Fibroblast of villous mesenchyme (primary cell): ENCODE results near the gene ZNF593. TPM values are rescaled to one million over a fixed set of nuclear protein-coding genes. Genes with fewer than 3 reads are reported as not detected.

ENCODE experiments used
- DNase-seq: peaks from one replicate; pipeline ENCODE4 v3.0.0-alpha.2; 2010; ENCODE audit warnings: low read depth
- H3K4me3 ChIP-seq: 2 replicates; pipeline ENCODE4 v1.5.1; 2011; ENCODE audit warnings: low read depth, mild to moderate bottlenecking, low read length
- total RNA-seq: library from RNA; depleted of rRNA; stranded (reverse); fragments of >200 nt; gene quantifications from 2 replicates; pipeline ENCODE4 v1.2.3, GENCODE V29; 2012
- TF ChIP-seq, protein P1 (sequence below): IDR thresholded peaks from 2 replicates; pipeline ENCODE4 v1.5.1; 2012; ENCODE audit warnings: low read depth, mild to moderate bottlenecking, low read length; ENCODE audit not compliant: insufficient read depth

Gene ZNF593
- total RNA-seq, 1 donor = 20.3 TPM

DNA sequence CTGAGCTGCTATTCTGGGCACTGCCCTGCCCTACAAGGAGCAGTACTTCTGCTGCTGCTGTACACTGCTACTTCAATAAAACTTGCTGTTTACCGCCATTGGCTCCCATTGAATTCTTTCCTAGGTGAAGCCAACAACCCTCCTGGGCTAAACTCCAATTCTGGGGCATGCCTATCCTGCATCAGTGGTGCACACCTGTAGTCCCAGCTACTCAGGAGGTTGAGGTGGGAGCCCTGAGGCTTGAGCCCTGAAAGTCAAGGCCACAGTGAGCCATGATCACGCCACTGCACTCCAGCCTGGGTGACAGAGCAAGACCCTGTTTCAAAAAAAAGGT is 36.9 kb upstream of the ZNF593 start:
- TF ChIP-seq, protein P1, sequence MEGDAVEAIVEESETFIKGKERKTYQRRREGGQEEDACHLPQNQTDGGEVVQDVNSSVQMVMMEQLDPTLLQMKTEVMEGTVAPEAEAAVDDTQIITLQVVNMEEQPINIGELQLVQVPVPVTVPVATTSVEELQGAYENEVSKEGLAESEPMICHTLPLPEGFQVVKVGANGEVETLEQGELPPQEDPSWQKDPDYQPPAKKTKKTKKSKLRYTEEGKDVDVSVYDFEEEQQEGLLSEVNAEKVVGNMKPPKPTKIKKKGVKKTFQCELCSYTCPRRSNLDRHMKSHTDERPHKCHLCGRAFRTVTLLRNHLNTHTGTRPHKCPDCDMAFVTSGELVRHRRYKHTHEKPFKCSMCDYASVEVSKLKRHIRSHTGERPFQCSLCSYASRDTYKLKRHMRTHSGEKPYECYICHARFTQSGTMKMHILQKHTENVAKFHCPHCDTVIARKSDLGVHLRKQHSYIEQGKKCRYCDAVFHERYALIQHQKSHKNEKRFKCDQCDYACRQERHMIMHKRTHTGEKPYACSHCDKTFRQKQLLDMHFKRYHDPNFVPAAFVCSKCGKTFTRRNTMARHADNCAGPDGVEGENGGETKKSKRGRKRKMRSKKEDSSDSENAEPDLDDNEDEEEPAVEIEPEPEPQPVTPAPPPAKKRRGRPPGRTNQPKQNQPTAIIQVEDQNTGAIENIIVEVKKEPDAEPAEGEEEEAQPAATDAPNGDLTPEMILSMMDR = no peak

DNA sequence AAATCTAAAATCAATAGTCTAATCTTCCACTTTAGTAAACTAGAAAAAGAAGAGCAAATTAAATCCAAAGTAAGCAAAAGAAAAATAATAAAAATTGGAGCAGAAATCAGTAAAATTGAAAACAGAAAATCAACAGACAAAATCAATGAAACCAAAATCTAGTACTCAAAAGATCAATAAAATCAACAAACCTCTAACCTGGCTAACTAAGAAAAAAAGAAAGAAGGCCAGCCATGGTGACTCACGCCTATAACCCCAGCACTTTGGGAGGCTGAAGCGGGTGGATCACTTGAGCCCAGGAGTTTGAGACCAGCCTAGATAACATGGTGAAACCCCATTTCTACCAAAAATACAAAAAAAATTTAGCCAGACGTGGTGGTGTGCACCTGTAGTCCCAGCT is 35.2 kb upstream of the ZNF593 start:
- DNase-seq = no peak
- TF ChIP-seq, protein P1 = no peak
- no peak overlapping the region for H3K4me3 ChIP-seq

More for the DNA sequence above, 36.9 kb upstream of the ZNF593 start:
- DNase-seq = no peak
- no peak overlapping the region for H3K4me3 ChIP-seq

DNA sequence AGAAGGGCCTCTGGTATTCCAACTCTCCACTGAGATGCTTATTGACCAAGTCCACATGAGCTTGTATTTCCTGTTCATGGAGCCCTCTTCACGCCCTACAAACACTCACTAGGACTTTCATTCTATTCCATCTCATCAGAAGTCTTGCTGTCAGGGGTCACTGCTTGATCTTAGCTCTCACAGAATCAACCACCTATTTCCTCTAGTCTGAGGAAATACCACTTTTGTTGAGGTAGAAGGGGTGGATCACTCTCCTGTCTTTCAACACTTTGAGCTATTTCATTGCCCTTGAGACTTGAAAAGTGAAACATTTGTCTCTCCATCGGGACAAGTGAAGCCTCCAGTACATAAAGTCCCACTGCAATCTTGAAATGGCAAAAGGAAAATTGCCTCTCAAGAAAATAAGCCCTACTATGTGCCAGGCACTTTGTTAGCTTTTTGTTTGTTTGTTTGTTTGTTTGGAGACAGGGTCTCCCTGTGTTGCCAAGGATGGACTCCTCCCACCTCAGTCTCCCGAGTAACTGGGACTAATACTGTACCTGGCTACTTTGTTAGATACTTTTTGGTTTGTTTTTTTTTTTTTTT is 30.6 kb upstream of the ZNF593 start:
- DNase-seq = no peak
- no peak overlapping the region for H3K4me3 ChIP-seq
- TF ChIP-seq, protein P1 = no peak

DNA sequence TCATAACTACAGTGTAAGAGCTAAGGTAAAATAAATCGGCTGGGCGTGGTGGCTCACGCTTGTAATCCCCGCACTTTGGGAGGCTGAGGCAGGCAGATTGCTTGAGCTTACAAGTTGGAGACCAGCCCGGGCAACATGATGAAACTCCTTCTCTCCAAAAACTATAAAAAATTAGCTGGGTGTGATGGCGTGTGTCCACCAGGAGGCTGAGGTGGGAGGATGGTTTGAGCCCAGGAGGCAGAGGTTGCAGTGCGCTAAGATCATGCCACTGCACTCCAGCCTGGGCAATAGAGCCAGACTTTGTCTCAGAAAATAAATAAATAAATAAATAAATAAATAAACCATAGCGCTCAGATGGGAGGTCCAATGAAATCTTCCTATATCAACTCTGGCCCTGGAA is 27.5 kb upstream of the ZNF593 start:
- TF ChIP-seq, protein P1 = peak; percentile 20
- DNase-seq = peak; percentile 17
- H3K4me3 ChIP-seq = no peak overlapping the region

DNA sequence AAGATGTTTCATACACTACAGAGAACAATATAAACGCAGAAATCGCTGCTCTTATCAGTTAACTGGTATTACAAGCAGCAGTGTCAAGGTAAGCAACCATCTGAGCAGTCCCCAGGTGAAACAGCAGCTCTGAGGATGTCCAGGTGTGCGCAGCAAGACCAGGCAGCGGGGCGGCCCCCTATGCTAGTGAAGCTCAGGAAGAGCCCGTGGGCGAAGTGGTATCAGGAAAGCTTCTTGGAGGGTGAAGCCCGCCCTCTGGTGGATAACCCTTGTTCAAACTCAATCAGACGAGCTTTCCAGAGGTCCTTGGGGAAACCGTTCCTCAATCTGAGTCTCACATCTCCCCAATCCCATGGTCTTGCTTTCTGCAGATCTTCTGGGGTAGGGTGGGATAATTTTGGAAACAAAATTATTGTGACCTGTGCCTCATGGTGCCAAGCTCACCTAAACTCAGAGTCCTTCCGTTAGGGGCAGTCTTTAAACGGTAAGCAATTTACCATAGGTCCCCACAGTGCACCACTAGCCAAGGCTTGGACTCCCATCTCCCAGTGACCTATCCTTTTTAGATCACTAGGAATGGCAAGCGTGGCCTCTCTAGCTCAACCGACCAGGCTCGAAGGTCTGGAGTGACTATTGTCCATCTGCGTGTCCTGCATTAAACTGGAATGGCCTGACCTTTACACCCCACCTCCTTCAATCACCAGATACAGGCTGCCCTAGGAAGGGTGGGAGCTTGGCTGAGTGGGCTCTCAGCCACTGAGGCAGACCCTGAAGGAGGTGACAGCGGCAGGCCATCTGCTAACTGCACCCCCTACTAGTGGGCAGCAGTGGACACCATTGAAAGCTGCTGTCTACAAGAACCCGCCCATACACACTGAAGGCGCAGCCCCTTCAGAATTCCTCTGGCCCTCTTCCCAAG is 24.4 kb upstream of the ZNF593 start:
- no peak overlapping the region for H3K4me3 ChIP-seq
- TF ChIP-seq, protein P1 = peak; percentile 77
- peak; percentile 87 for DNase-seq

DNA sequence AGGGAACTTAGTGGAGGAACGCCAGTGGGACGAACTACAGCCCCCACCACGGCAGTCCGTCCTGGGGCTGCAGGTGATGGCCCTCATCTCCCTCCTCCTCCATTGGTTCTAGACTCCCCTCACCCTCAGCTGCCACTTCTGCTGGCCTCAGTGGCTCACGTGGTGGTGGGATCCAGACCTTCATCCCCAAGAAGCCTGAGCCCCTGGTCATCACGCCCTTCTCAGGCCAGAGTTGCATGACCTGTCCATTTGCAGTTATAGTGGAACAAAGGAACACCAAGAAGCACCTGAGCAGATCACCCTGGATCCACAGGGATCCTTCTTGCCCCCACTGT is 23.8 kb upstream of the ZNF593 start:
- no peak for DNase-seq
- H3K4me3 ChIP-seq = no peak overlapping the region
- TF ChIP-seq, protein P1 = no peak
